ENCODE results near the gene PAQR6. TPM values are rescaled to one million over a fixed set of nuclear protein-coding genes. Genes with fewer than 3 reads are reported as not detected.
A peak's percentile ranks its signal among the peaks of the same experiment; 100 is the strongest.

The PAQR6 gene
- total RNA-seq, 1 experiment from 2014 or later = 15.8 TPM

- WGBS (ENCODE audit: extremely low coverage, insufficient read length, low lambda C conversion rate) = no CpG with 5 or more reads among the region's 2 CpGs
- no peak overlapping the region for H3K4me3 Mint-ChIP-seq
- Histone ChIP-seq H3K79me2 (ENCODE audit: insufficient read depth, low read length) (no peaks in the 10 kb centered on the region), H4K91ac (ENCODE audit: insufficient read length, low read depth, low read length) (no peak overlapping the region), H3T11ph (ENCODE audit: low read length) (no peak overlapping the region), H4K20me1 (ENCODE audit: control insufficient read depth, insufficient read depth, insufficient read length) (no peaks in the 10 kb centered on the region), H2AK5ac (ENCODE audit: insufficient read length, low read length) (no peak overlapping the region), H2BK120ac (ENCODE audit: low read depth, low read length, poor library complexity, severe bottlenecking) (no peak overlapping the region), H4K8ac (replicated peaks; ENCODE audit: insufficient read length, low read depth, low read length) (no peak overlapping the region), H2AFZ (ENCODE audit: low read length) (no peak overlapping the region), H3K4me1 (ENCODE audit: insufficient read depth, low read length) (no peaks in the 10 kb centered on the region), H3K79me1 (ENCODE audit: insufficient read depth, low read depth, low read length, poor library complexity, severe bottlenecking) (no peaks in the 10 kb centered on the region), H4K5ac (ENCODE audit: insufficient read length, low read depth, low read length) (no peak overlapping the region), H3K14ac (ENCODE audit: insufficient read depth, low read length) (no peak overlapping the region), H2BK12ac (ENCODE audit: insufficient read length, low read depth, low read length) (no peak overlapping the region), H3K9me3 (ENCODE audit: control insufficient read depth, low read depth, low read length) (no peaks in the 10 kb centered on the region), H3K23me2 (ENCODE audit: insufficient read length, low read depth, low read length, poor library complexity, severe bottlenecking) (no peaks in the 10 kb centered on the region), H3K4me2 (ENCODE audit: insufficient read depth, insufficient read length, low read length) (no peak overlapping the region), H2BK15ac (ENCODE audit: low read depth, low read length) (no peak overlapping the region), H3K23ac (ENCODE audit: insufficient read length, low read depth, low read length) (no peak overlapping the region), H3K4ac (ENCODE audit: low read depth, low read length) (no peak overlapping the region), H2BK20ac (ENCODE audit: low read depth, low read length, poor library complexity, severe bottlenecking) (no peak overlapping the region), H3K18ac (ENCODE audit: insufficient read length, low read depth, low read length) (no peak overlapping the region), H3K56ac (ENCODE audit: insufficient read length, low read depth, low read length) (no peak overlapping the region), H3K27ac (ENCODE audit: insufficient read length, low read depth, low read length) (no peak overlapping the region), H3K27me3 (ENCODE audit: insufficient read depth, low read length) (no peaks in the 10 kb centered on the region), H2BK5ac (ENCODE audit: insufficient read length, low read length) (no peak overlapping the region), H3K9ac (ENCODE audit: extremely low read depth, insufficient read length, low read length) (no peak overlapping the region)
- no peak for DNase-seq
- no peaks in the 10 kb centered on the region for H3K9me3 Mint-ChIP-seq
- no peak for TF ChIP-seq CTCF (conservative IDR thresholded peaks at IDR 0.05)
- no peaks in the 10 kb centered on the region for H3K27me3 Mint-ChIP-seq (ENCODE audit: low read depth)
- H3K27ac Mint-ChIP-seq = peak overlapping the region in 1 of 3 experiments; percentile 17; a peak in 1 of 7 replicates
- no peaks in the 10 kb centered on the region for H3K4me1 Mint-ChIP-seq
- H3K36me3 Mint-ChIP-seq (ENCODE audit: insufficient read depth in 1 of 3, low read depth in 3 of 3) = peaks cover 62 to 97% (median 86%) of the 10 kb centered on the region in 3 experiments
Observed at GRCh38 chr1:156260896-156261295, 13.0 kb upstream of the PAQR6 start.
